Body of pancreas (tissue), 4 donors: ENCODE results near the gene ADARB1. TPM values are rescaled to one million over a fixed set of nuclear protein-coding genes. Genes with fewer than 3 reads are reported as not detected.

Source experiments
- ATAC-seq: fragments of 150-250 bp; one replicate; pipeline ENCODE4 v1.9.1; 2016
- DNase-seq, 4 donors: peaks; one replicate each; pipeline ENCODE4 v3.0.0-alpha.2; 2019
- H3K27ac ChIP-seq, 4 donors: fragments of 200-600 bp; sonication (generic); 1 replicate in 3 of 4; 2 replicates in 1 of 4; pipeline versions ENCODE4 v1.5.1 to v1.6.1; 2016 to 2019; ENCODE audit warnings: mild to moderate bottlenecking in 1 of 4, mixed read lengths in 1 of 4, moderate library complexity in 1 of 4
- H3K27me3 ChIP-seq, 2 donors: fragments of 200-600 bp; sonication (generic); one replicate each; pipeline ENCODE4 v1.6.0; 2016; ENCODE audit warnings: mild to moderate bottlenecking in 1 of 2
- H3K36me3 ChIP-seq, 2 donors: fragments of 200-600 bp; sonication (generic); replicated peaks in 1 of 2; 2 replicates each; pipeline ENCODE4 v1.5.1; 2016; ENCODE audit warnings: low read depth in 2 of 2; ENCODE audit not compliant: insufficient read depth in 1 of 2
- H3K4me1 ChIP-seq: fragments of 200-600 bp; sonication (generic); one replicate; pipeline ENCODE4 v1.6.0; 2016
- H3K4me3 ChIP-seq, 2 donors: fragments of 200-600 bp; sonication (generic); 1 replicate in 1 of 2; 2 replicates in 1 of 2; pipeline ENCODE4 v1.5.1; 2016 to 2019
- H3K9me3 ChIP-seq, 3 donors: fragments of 200-600 bp; sonication (generic); 1 replicate in 2 of 3; 2 replicates in 1 of 3; pipeline ENCODE4 v1.5.1; 2016
- CTCF ChIP-seq, 7 experiments: fragments of 450-650 bp in 4 of 7; fragments of 200-600 bp in 3 of 7; sonication (generic) in 3 of 7; IDR thresholded peaks; one replicate each; pipeline ENCODE4 v1.5.1; 2016 to 2019; ENCODE audit warnings: antibody characterized with exemption in 7 of 7
- POLR2A ChIP-seq, 3 donors: fragments of 450-650 bp; IDR thresholded peaks; one replicate each; pipeline ENCODE4 v1.6.1; 2016; ENCODE audit warnings: antibody characterized with exemption in 3 of 3, mild to moderate bottlenecking in 2 of 3
- WGBS, 2 donors: methylation state at CpG; one replicate each; pipeline ENCODE4 v1.1.5; 2017; 5-methylcytosine and 5-hydroxymethylcytosine counted together
- intact Hi-C: fragments of 100-400 bp; cut with DNase I; formaldehyde crosslinking; loops from one replicate; pipeline ENCODE4 v1.15.1; 2023
- total RNA-seq, 2 donors: library from RNA; depleted of rRNA; stranded (reverse); fragments of >200 nt; gene quantifications; one replicate each; pipeline ENCODE4 v1.1.0, GENCODE V29; 2016

ADARB1 gene
- total RNA-seq, 2 donors from 2014 or later: 11.4 to 11.5 TPM

GRCh38 chr21:45231705-45232104 is 157.3 kb downstream of the ADARB1 start:
- Histone ChIP-seq H3K4me1 (no peaks in the 10 kb centered on the region), H3K4me3 (no peak overlapping the region), H3K27ac (no peak overlapping the region), H3K36me3 (no peaks in the 10 kb centered on the region), H3K9me3 (no peaks in the 10 kb centered on the region), H3K27me3 (peaks cover 0 to 5% of the 10 kb centered on the region in 2 donors)
- no peak for TF ChIP-seq CTCF (IDR thresholded peaks at IDR 0.05)
- no peak for TF ChIP-seq POLR2A (IDR thresholded peaks at IDR 0.05)
- no peak for DNase-seq
- intact Hi-C loops: no loop called here
- no peak for ATAC-seq
- 40 to 51% methylated on average over 3 of the region's 3 CpGs for WGBS, 2 donors

GRCh38 chr21:45234127-45234526 is 159.7 kb downstream of the ADARB1 start:
- no peak for ATAC-seq
- H3K4me3 ChIP-seq: no peak overlapping the region
- no peak for DNase-seq
- TF ChIP-seq POLR2A (IDR thresholded peaks at IDR 0.05): no peak
- TF ChIP-seq CTCF (IDR thresholded peaks at IDR 0.05): no peak
- H3K36me3 ChIP-seq: no peaks in the 10 kb centered on the region
- no peak overlapping the region for H3K27ac ChIP-seq
- intact Hi-C loops: no loop called here
- no peaks in the 10 kb centered on the region for H3K9me3 ChIP-seq
- 79 to 82% methylated on average over 26 to 28 of the region's 28 CpGs for WGBS, 2 donors
- H3K4me1 ChIP-seq: no peaks in the 10 kb centered on the region
- peaks cover 0 to 5% of the 10 kb centered on the region in 2 donors for H3K27me3 ChIP-seq

- WGBS, 2 donors: 36 to 44% methylated on average over 5 to 8 of the region's 8 CpGs
- no peak for ATAC-seq
- Histone ChIP-seq H3K4me1 (no peaks in the 10 kb centered on the region), H3K36me3 (no peaks in the 10 kb centered on the region), H3K27me3 (peaks cover 0 to 5% of the 10 kb centered on the region in 2 donors), H3K9me3 (no peaks in the 10 kb centered on the region), H3K4me3 (no peak overlapping the region), H3K27ac (no peak overlapping the region)
- no peak for DNase-seq
- no peak for TF ChIP-seq POLR2A (IDR thresholded peaks at IDR 0.05)
- TF ChIP-seq CTCF (IDR thresholded peaks at IDR 0.05): no peak
- intact Hi-C loops: no loop called here
Observed at GRCh38 chr21:45234965-45235364, 160.6 kb downstream of the ADARB1 start.

- TF ChIP-seq POLR2A (IDR thresholded peaks at IDR 0.05): no peak
- TF ChIP-seq CTCF (IDR thresholded peaks at IDR 0.05): no peak
- H3K9me3 ChIP-seq: no peaks in the 10 kb centered on the region
- H3K4me1 ChIP-seq: no peaks in the 10 kb centered on the region
- 59 to 70% methylated on average over 6 of the region's 6 CpGs for WGBS, 2 donors
- H3K36me3 ChIP-seq: no peaks in the 10 kb centered on the region
- intact Hi-C loops: no loop called here
- ATAC-seq: no peak
- DNase-seq: no peak
- no peak overlapping the region for H3K27ac ChIP-seq
- no peak overlapping the region for H3K4me3 ChIP-seq
- H3K27me3 ChIP-seq: peaks cover 0 to 5% of the 10 kb centered on the region in 2 donors
Observed at GRCh38 chr21:45235488-45235887, 161.1 kb downstream of the ADARB1 start.

- 48% methylated on average over 2 of the region's 2 CpGs for WGBS, 2 donors
- Histone ChIP-seq H3K4me3 (no peak overlapping the region), H3K4me1 (no peaks in the 10 kb centered on the region), H3K27ac (no peak overlapping the region), H3K36me3 (no peaks in the 10 kb centered on the region), H3K9me3 (peaks cover 0 to 4% (median 0%) of the 10 kb centered on the region in 3 donors), H3K27me3 (peaks cover 0 to 5% of the 10 kb centered on the region in 2 donors)
- TF ChIP-seq POLR2A (IDR thresholded peaks at IDR 0.05): no peak
- no peak for TF ChIP-seq CTCF (IDR thresholded peaks at IDR 0.05)
- DNase-seq (no peak), ATAC-seq (no peak)
- intact Hi-C loops: no loop called here
Observed at GRCh38 chr21:45236481-45236880, 162.1 kb downstream of the ADARB1 start.
